ENCODE results near the gene MYL11.
A peak's percentile ranks its signal among the peaks of the same experiment; 100 is the strongest.

MYL11 gene

GRCh38 chr16:30354423-30355143, 20.0 kb upstream of the MYL11 start:
- no peak for DNase-seq (ENCODE audit: low read depth, low spot score)

GRCh38 chr16:30355144-30355953, 19.3 kb upstream of the MYL11 start, which contains the start of gene CD2BP2:
TSS of gene CD2BP2 (minus strand) at chr16:30355308. CDS start at chr16:30354681, 627 bp downstream.
- DNase-seq (ENCODE audit: low read depth, low spot score) = peak; percentile 99

- DNase-seq (ENCODE audit: low read depth, low spot score) = no peak
Measured at GRCh38 chr16:30355954-30356308, 18.7 kb upstream of the MYL11 start.

- peak; percentile 33 for DNase-seq (ENCODE audit: low read depth, low spot score)
Measured at GRCh38 chr16:30356401-30357084, 18.1 kb upstream of the MYL11 start.

GRCh38 chr16:30357085-30357714, 17.4 kb upstream of the MYL11 start:
- DNase-seq (ENCODE audit: low read depth, low spot score) = no peak

GRCh38 chr16:30357715-30358576, 16.7 kb upstream of the MYL11 start:
- no peak for DNase-seq (ENCODE audit: low read depth, low spot score)

- DNase-seq (ENCODE audit: low read depth, low spot score) = no peak
Measured at GRCh38 chr16:30358577-30358936, 16.0 kb upstream of the MYL11 start.

GRCh38 chr16:30358990-30359870, 15.4 kb upstream of the MYL11 start:
- no peak for DNase-seq (ENCODE audit: low read depth, low spot score)

GRCh38 chr16:30359871-30360170, 14.8 kb upstream of the MYL11 start:
- DNase-seq (ENCODE audit: low read depth, low spot score) = no peak

GRCh38 chr16:30361180-30361579, 13.4 kb upstream of the MYL11 start:
- no peak for DNase-seq (ENCODE audit: low read depth, low spot score)

- DNase-seq (ENCODE audit: low read depth, low spot score) = no peak
Measured at GRCh38 chr16:30365200-30365599, 9.4 kb upstream of the MYL11 start.

- DNase-seq (ENCODE audit: low read depth, low spot score) = no peak
Measured at GRCh38 chr16:30366511-30366910, 8.1 kb upstream of the MYL11 start.

- DNase-seq (ENCODE audit: low read depth, low spot score) = no peak
Measured at GRCh38 chr16:30367349-30368009, 7.1 kb upstream of the MYL11 start.

GRCh38 chr16:30368122-30368791, 6.3 kb upstream of the MYL11 start:
- peak; percentile 54 for DNase-seq (ENCODE audit: low read depth, low spot score)

- no peak for DNase-seq (ENCODE audit: low read depth, low spot score)
Measured at GRCh38 chr16:30368792-30369090, 5.9 kb upstream of the MYL11 start.

GRCh38 chr16:30369091-30369937, 5.3 kb upstream of the MYL11 start:
- DNase-seq (ENCODE audit: low read depth, low spot score) = peak; percentile 44

- no peak for DNase-seq (ENCODE audit: low read depth, low spot score)
Measured at GRCh38 chr16:30369938-30370455, 4.6 kb upstream of the MYL11 start.

Measured in astrocyte of the hippocampus (primary cell).